Measurements from ENCODE around the gene SDHAF4. TPM values are rescaled to one million over a fixed set of nuclear protein-coding genes. Genes with fewer than 3 reads are reported as not detected.
"Not testable (repeated sequence)": the region's sequence is repeated elsewhere in the genome, so short reads cannot be mapped to it uniquely, and the experiment has no call there.

SDHAF4 gene
- total and polyA plus RNA-seq, 8 donors, result 2.9 to 10.2 (median 4.3) TPM

GRCh38 chr6:70599187-70599586 lies 32.5 kb downstream of the SDHAF4 start:
- intact Hi-C loops (cut with DNase I), result no loop called here
- Histone ChIP-seq H3K27me3 (no peaks in the 10 kb centered on the region), H3K36me3 (no peaks in the 10 kb centered on the region), H3K4me3 (no peak overlapping the region), H3K9me3 (no peaks in the 10 kb centered on the region), H3K4me1 (no peaks in the 10 kb centered on the region), H3K27ac (no peak overlapping the region)
- DNase-seq, result no peak
- no peak for TF ChIP-seq CTCF (IDR thresholded peaks at IDR 0.05)
- ATAC-seq, result no peak
- 69 to 73% methylated on average over 4 of the region's 4 CpGs for WGBS, 2 donors
- no peak for FAIRE-seq

- FAIRE-seq (no peak), DNase-seq (no peak), ATAC-seq (no peak)
- Histone ChIP-seq H3K4me1 (no peaks in the 10 kb centered on the region), H3K27me3 (no peaks in the 10 kb centered on the region), H3K4me3 (no peak overlapping the region), H3K36me3 (no peaks in the 10 kb centered on the region), H3K9me3 (no peaks in the 10 kb centered on the region), H3K27ac (no peak overlapping the region)
- TF ChIP-seq CTCF (IDR thresholded peaks at IDR 0.05), result no peak
- intact Hi-C loops (cut with DNase I), result no loop called here
- 71 to 75% methylated on average over 3 of the region's 3 CpGs for WGBS, 2 donors
Measured at GRCh38 chr6:70601014-70601413, 34.3 kb downstream of the SDHAF4 start.

- H3K4me1 ChIP-seq, result no peaks in the 10 kb centered on the region
- no peaks in the 10 kb centered on the region for H3K9me3 ChIP-seq
- no peak overlapping the region for H3K4me3 ChIP-seq
- no peak overlapping the region for H3K27ac ChIP-seq
- ATAC-seq (no peak), FAIRE-seq (no peak), DNase-seq (no peak)
- intact Hi-C loops (cut with DNase I), result no loop called here
- WGBS, 2 donors, result 86 to 93% methylated on average over 6 of the region's 6 CpGs
- H3K27me3 ChIP-seq, result no peaks in the 10 kb centered on the region
- TF ChIP-seq CTCF (IDR thresholded peaks at IDR 0.05), result no peak
- no peaks in the 10 kb centered on the region for H3K36me3 ChIP-seq
Measured at GRCh38 chr6:70604254-70604653, 37.5 kb downstream of the SDHAF4 start.

- H3K27me3 ChIP-seq; H3K36me3 ChIP-seq; ATAC-seq; H3K4me3 ChIP-seq; FAIRE-seq; H3K9me3 ChIP-seq; DNase-seq; intact Hi-C loops (cut with DNase I); H3K27ac ChIP-seq; H3K4me1 ChIP-seq: not testable (repeated sequence)
- 54 to 60% methylated on average over 2 of the region's 2 CpGs for WGBS, 2 donors
Measured at GRCh38 chr6:70607371-70607770, 40.6 kb downstream of the SDHAF4 start.

GRCh38 chr6:70609181-70609580 lies 42.5 kb downstream of the SDHAF4 start:
- H3K27me3 ChIP-seq; intact Hi-C loops (cut with DNase I); ATAC-seq; H3K9me3 ChIP-seq; FAIRE-seq; H3K4me3 ChIP-seq; H3K36me3 ChIP-seq; DNase-seq; H3K27ac ChIP-seq; H3K4me1 ChIP-seq: not testable (repeated sequence)
- 82 to 86% methylated on average over 13 of the region's 13 CpGs for WGBS, 2 donors

GRCh38 chr6:70616728-70617260 lies 50.1 kb downstream of the SDHAF4 start:
- no peak overlapping the region for H3K27ac ChIP-seq
- H3K27me3 ChIP-seq, result no peaks in the 10 kb centered on the region
- ATAC-seq (no peak), FAIRE-seq (no peak), DNase-seq (no peak)
- WGBS, 2 donors, result 60 to 64% methylated on average over 3 of the region's 3 CpGs
- intact Hi-C loops (cut with DNase I), result no loop called here
- TF ChIP-seq CTCF (IDR thresholded peaks at IDR 0.05), result no peak
- H3K4me3 ChIP-seq, result no peak overlapping the region
- no peaks in the 10 kb centered on the region for H3K9me3 ChIP-seq
- no peaks in the 10 kb centered on the region for H3K36me3 ChIP-seq
- no peaks in the 10 kb centered on the region for H3K4me1 ChIP-seq

Measured in pancreas (tissue), 10 donors.